Upper lobe of left lung (tissue), 6 donors: ENCODE measurements around the gene MPEG1. TPM values are rescaled to one million over a fixed set of nuclear protein-coding genes. Genes with fewer than 3 reads are reported as not detected.

Source experiments
- ATAC-seq, 2 donors: fragments of 200-7000 bp; cut with Tn5 transposase; one replicate each; pipeline ENCODE4 v1.9.1; 2022; ENCODE audit warnings: mild to moderate bottlenecking in 2 of 2, moderate library complexity in 2 of 2; ENCODE audit not compliant: low FRiP score in 2 of 2
- DNase-seq, 2 donors: peaks; one replicate each; pipeline ENCODE4 v3.0.0-alpha.2; 2019 to 2020
- H3K27ac ChIP-seq, 4 donors: fragments of 200-600 bp; sonication (generic); one replicate each; pipeline ENCODE4 v1.5.1; 2016 to 2019
- H3K27me3 ChIP-seq, 4 donors: fragments of 200-600 bp; sonication (generic); one replicate each; pipeline ENCODE4 v1.5.1; 2017 to 2019
- H3K36me3 ChIP-seq, 4 donors: fragments of 200-600 bp; sonication (generic); one replicate each; pipeline ENCODE4 v1.5.1; 2016 to 2019
- H3K4me1 ChIP-seq, 4 donors: fragments of 200-600 bp; sonication (generic); one replicate each; pipeline ENCODE4 v1.5.1; 2018 to 2019
- H3K4me3 ChIP-seq, 4 donors: fragments of 200-600 bp; sonication (generic); one replicate each; pipeline ENCODE4 v1.5.1; 2017 to 2019; ENCODE audit warnings: mild to moderate bottlenecking in 2 of 4, moderate library complexity in 1 of 4
- H3K9me3 ChIP-seq, 4 donors: fragments of 200-600 bp; sonication (generic); one replicate each; pipeline ENCODE4 v1.5.1; 2018 to 2019
- CTCF ChIP-seq, 6 experiments: fragments of 450-650 bp in 4 of 6; fragments of 200-600 bp in 2 of 6; sonication (generic) in 2 of 6; IDR thresholded peaks; one replicate each; pipeline ENCODE4 v1.5.1; 2016 to 2019; ENCODE audit warnings: antibody characterized with exemption in 6 of 6
- EP300 ChIP-seq, 4 donors: sonication (generic); formaldehyde crosslinking; IDR thresholded peaks; one replicate each; pipeline ENCODE4 v1.5.1; 2017; ENCODE audit warnings: antibody characterized with exemption in 4 of 4, control low read depth in 2 of 4
- POLR2A ChIP-seq, 4 donors: fragments of 450-650 bp; IDR thresholded peaks; one replicate each; pipeline ENCODE4 v1.5.1; 2016 to 2017; ENCODE audit warnings: antibody characterized with exemption in 4 of 4, mild to moderate bottlenecking in 2 of 4
- POLR2AphosphoS5 ChIP-seq, 2 donors: sonication (generic); formaldehyde crosslinking; IDR thresholded peaks; one replicate each; pipeline ENCODE4 v1.5.1; 2017; ENCODE audit warnings: antibody characterized with exemption in 2 of 2
- WGBS, 2 donors: methylation state at CpG; one replicate each; pipeline ENCODE4 v1.1.5; 2017 to 2018; 5-methylcytosine and 5-hydroxymethylcytosine counted together
- total RNA-seq, 6 donors: library from RNA; depleted of rRNA in 4 of 6; stranded (reverse); fragments of >200 nt in 4 of 6; gene quantifications; one replicate each; pipeline versions ENCODE4 v1.1.0 to v1.2.1, GENCODE V29; 2016 to 2021
- donor health status: DM: no; HTN: no; CAD: no; lungs with moderate emphysema.
- donor health status: DM: no; HTN: yes; CAD: no; lungs with severe emphysema.

MPEG1 gene
- total RNA-seq, 6 donors from 2014 or later, result 5.5 to 59.2 (median 25.1) TPM

- Histone ChIP-seq H3K4me1 (peaks cover 9 to 31% (median 19%) of the 10 kb centered on the region in 4 donors), H3K27me3 (no peaks in the 10 kb centered on the region), H3K27ac (peak overlapping the region in 2 of 4 donors; percentile 2 to 14), H3K4me3 (no peak overlapping the region), H3K9me3 (no peaks in the 10 kb centered on the region), H3K36me3 (peaks cover 4 to 45% (median 16%) of the 10 kb centered on the region in 4 donors)
- TF ChIP-seq POLR2AphosphoS5 (IDR thresholded peaks at IDR 0.05) (no peak), EP300 (IDR thresholded peaks at IDR 0.05) (no peak), POLR2A (IDR thresholded peaks at IDR 0.05) (no peak), CTCF (IDR thresholded peaks at IDR 0.05) (no peak)
- peak in 1 of 2 donors; percentile 15 for ATAC-seq
- DNase-seq, result no peak
- WGBS, 2 donors, result 34 to 45% methylated on average over 4 of the region's 4 CpGs
Measured at GRCh38 chr11:59200423-59200746, 12.3 kb downstream of the MPEG1 start.

- Histone ChIP-seq H3K4me3 (no peak overlapping the region), H3K27ac (peak overlapping the region in 2 of 4 donors; percentile 2 to 14), H3K27me3 (no peaks in the 10 kb centered on the region), H3K4me1 (peaks cover 9 to 33% (median 21%) of the 10 kb centered on the region in 4 donors), H3K36me3 (peaks cover 5 to 45% (median 12%) of the 10 kb centered on the region in 4 donors), H3K9me3 (no peaks in the 10 kb centered on the region)
- 76 to 77% methylated on average over 14 of the region's 14 CpGs for WGBS, 2 donors
- TF ChIP-seq POLR2AphosphoS5 (IDR thresholded peaks at IDR 0.05) (no peak), POLR2A (IDR thresholded peaks at IDR 0.05) (no peak), EP300 (IDR thresholded peaks at IDR 0.05) (no peak), CTCF (IDR thresholded peaks at IDR 0.05) (no peak)
- DNase-seq (no peak), ATAC-seq (no peak)
Measured at GRCh38 chr11:59199546-59200422, 12.9 kb downstream of the MPEG1 start.

GRCh38 chr11:59198726-59199125, 14.0 kb downstream of the MPEG1 start:
- DNase-seq, result no peak

GRCh38 chr11:59197991-59198390, 14.7 kb downstream of the MPEG1 start:
- 39 to 60% methylated on average over 5 to 9 of the region's 9 CpGs for WGBS, 2 donors
- H3K36me3 ChIP-seq, result peaks cover 5 to 32% (median 14%) of the 10 kb centered on the region in 4 donors

More at GRCh38 chr11:59198726-59199125, 14.0 kb downstream of the MPEG1 start:
- no peak for ATAC-seq
- TF ChIP-seq CTCF (IDR thresholded peaks at IDR 0.05) (no peak), EP300 (IDR thresholded peaks at IDR 0.05) (no peak), POLR2A (IDR thresholded peaks at IDR 0.05) (no peak), POLR2AphosphoS5 (IDR thresholded peaks at IDR 0.05) (no peak)
- H3K36me3 ChIP-seq, result peaks cover 5 to 36% (median 14%) of the 10 kb centered on the region in 4 donors
- H3K4me1 ChIP-seq, result peaks cover 9 to 33% (median 21%) of the 10 kb centered on the region in 4 donors
- H3K27me3 ChIP-seq, result no peaks in the 10 kb centered on the region
- peak overlapping the region in 1 of 4 donors; percentile 72 for H3K27ac ChIP-seq
- H3K9me3 ChIP-seq, result no peaks in the 10 kb centered on the region
- WGBS, 2 donors, result 62 to 70% methylated on average over 2 of the region's 2 CpGs
- H3K4me3 ChIP-seq, result no peak overlapping the region

GRCh38 chr11:59196777-59197176, 15.9 kb downstream of the MPEG1 start:
- H3K4me1 ChIP-seq, result peaks cover 9 to 33% (median 21%) of the 10 kb centered on the region in 4 donors
- DNase-seq (no peak), ATAC-seq (no peak)
- H3K4me3 ChIP-seq, result no peak overlapping the region
- H3K36me3 ChIP-seq, result peaks cover 5 to 35% (median 8%) of the 10 kb centered on the region in 4 donors
- no peaks in the 10 kb centered on the region for H3K9me3 ChIP-seq
- no peaks in the 10 kb centered on the region for H3K27me3 ChIP-seq
- TF ChIP-seq POLR2A (IDR thresholded peaks at IDR 0.05), result no peak
- TF ChIP-seq CTCF (IDR thresholded peaks at IDR 0.05), result no peak
- no peak for TF ChIP-seq EP300 (IDR thresholded peaks at IDR 0.05)
- TF ChIP-seq POLR2AphosphoS5 (IDR thresholded peaks at IDR 0.05), result no peak
- peak overlapping the region in 1 of 4 donors; percentile 72 for H3K27ac ChIP-seq
- 71% methylated on average over 2 of the region's 2 CpGs for WGBS, 2 donors

More at GRCh38 chr11:59197991-59198390, 14.7 kb downstream of the MPEG1 start:
- Histone ChIP-seq H3K9me3 (no peaks in the 10 kb centered on the region), H3K4me3 (no peak overlapping the region), H3K4me1 (peaks cover 9 to 33% (median 21%) of the 10 kb centered on the region in 4 donors), H3K27ac (peak overlapping the region in 2 of 4 donors; percentile 24 to 72), H3K27me3 (no peaks in the 10 kb centered on the region)
- TF ChIP-seq EP300 (IDR thresholded peaks at IDR 0.05) (no peak), POLR2AphosphoS5 (IDR thresholded peaks at IDR 0.05) (peak in 1 of 2 donors; percentile 36)
- peak; percentile 87 to 89 for DNase-seq
- ATAC-seq, result peak; percentile 64 to 86
